HepG2 (cell line): ENCODE data around the gene SLC22A23. TPM values are rescaled to one million over a fixed set of nuclear protein-coding genes. Genes with fewer than 3 reads are reported as not detected.

Experiments used
- ATM ChIP-seq: fragments of 450-650 bp; IDR thresholded peaks from 2 replicates; pipeline ENCODE4 v1.7.1; 2017; ENCODE audit warnings: mild to moderate bottlenecking, borderline replicate concordance
- GATAD2A ChIP-seq: IDR thresholded peaks from 2 replicates; pipeline ENCODE4 v1.6.1; 2016
- HOXA5 ChIP-seq: sonication (generic); formaldehyde crosslinking; IDR thresholded peaks from 2 replicates; pipeline ENCODE4 v1.4.0; 2020; ENCODE audit warnings: missing genetic modification reagents
- NFKB2 ChIP-seq: sonication (generic); formaldehyde crosslinking; IDR thresholded peaks from 2 replicates; pipeline ENCODE4 v1.4.0; 2020; ENCODE audit warnings: missing genetic modification reagents, borderline replicate concordance
- polyA plus RNA-seq, 8 experiments: library from polyadenylated mRNA; depleted of rRNA in 3 of 8; stranded (reverse) in 7 of 8; unstranded in 1 of 8; fragments of >200 nt; fragmentation: Illumina TruSeq in 4 of 8; extraction: Trizol in 4 of 8; gene quantifications; 2 replicates each; pipeline versions ENCODE4 v1.2.1 to v1.2.3, GENCODE V29; 2011 to 2016; ENCODE audit warnings: low read depth in 4 of 8, missing spikeins in 1 of 8, mixed read lengths in 1 of 8; ENCODE audit not compliant: insufficient read depth in 1 of 8
- total RNA-seq, 5 experiments: library from RNA; depleted of rRNA; stranded (reverse); fragments of >200 nt; fragmentation: Illumina TruSeq; extraction: Trizol; gene quantifications; 2 replicates each; pipeline ENCODE4 v1.2.3, GENCODE V29; 2016; ENCODE audit warnings: low read depth in 1 of 5
- TF ChIP-seq, protein P1 (sequence below): sonication (generic); formaldehyde crosslinking; IDR thresholded peaks from 2 replicates; pipeline ENCODE4 v1.5.0; 2020; ENCODE audit warnings: missing genetic modification reagents
- TF ChIP-seq, protein P2 (sequence below): sonication (generic); formaldehyde crosslinking; IDR thresholded peaks from 2 replicates; pipeline ENCODE4 v1.4.0; 2020; ENCODE audit warnings: missing genetic modification reagents
- TF ChIP-seq, protein P3 (sequence below): sonication (generic); formaldehyde crosslinking; conservative IDR thresholded peaks from 2 replicates; pipeline ENCODE4 v1.8.0; 2022; ENCODE audit warnings: low read depth, missing genetic modification reagents
- TF ChIP-seq, protein P4 (sequence below): sonication (generic); formaldehyde crosslinking; IDR thresholded peaks from 2 replicates; pipeline ENCODE4 v1.4.0; 2020; ENCODE audit warnings: missing genetic modification reagents
- TF ChIP-seq, protein P5 (sequence below): sonication (generic); formaldehyde crosslinking; IDR thresholded peaks from 2 replicates; pipeline ENCODE4 v1.9.0; 2021; ENCODE audit warnings: missing genetic modification reagents, borderline replicate concordance
- TF ChIP-seq, protein P6 (sequence below): sonication (generic); formaldehyde crosslinking; IDR thresholded peaks from 2 replicates; pipeline ENCODE4 v1.5.0; 2020; ENCODE audit warnings: missing genetic modification reagents, mild to moderate bottlenecking, borderline replicate concordance

Gene SLC22A23
- total and polyA plus RNA-seq, 2 of the 13 experiments (the other 11 are each of a cell fraction or from before 2014, with no cell fraction given) = 11.8 to 17.5 TPM

DNA sequence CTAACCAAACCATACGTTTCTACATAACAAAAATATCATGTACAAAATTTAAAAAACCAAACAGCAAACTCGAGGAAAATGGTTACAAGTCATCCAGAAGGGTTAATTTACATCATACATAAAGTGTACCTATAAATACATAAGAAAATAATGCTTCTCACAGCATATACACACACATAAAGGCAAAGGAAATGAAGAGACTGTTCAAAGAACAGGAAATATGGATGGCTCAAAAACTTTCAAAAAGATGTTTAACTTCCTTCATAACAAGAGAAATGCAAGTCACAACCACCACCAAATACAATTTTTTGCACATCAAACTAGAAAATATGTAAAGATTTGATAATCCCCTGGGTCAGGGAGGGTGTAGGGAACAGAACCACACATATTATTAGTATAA is 7.5 kb downstream of the SLC22A23 start (continued):
- TF ChIP-seq, protein P1, sequence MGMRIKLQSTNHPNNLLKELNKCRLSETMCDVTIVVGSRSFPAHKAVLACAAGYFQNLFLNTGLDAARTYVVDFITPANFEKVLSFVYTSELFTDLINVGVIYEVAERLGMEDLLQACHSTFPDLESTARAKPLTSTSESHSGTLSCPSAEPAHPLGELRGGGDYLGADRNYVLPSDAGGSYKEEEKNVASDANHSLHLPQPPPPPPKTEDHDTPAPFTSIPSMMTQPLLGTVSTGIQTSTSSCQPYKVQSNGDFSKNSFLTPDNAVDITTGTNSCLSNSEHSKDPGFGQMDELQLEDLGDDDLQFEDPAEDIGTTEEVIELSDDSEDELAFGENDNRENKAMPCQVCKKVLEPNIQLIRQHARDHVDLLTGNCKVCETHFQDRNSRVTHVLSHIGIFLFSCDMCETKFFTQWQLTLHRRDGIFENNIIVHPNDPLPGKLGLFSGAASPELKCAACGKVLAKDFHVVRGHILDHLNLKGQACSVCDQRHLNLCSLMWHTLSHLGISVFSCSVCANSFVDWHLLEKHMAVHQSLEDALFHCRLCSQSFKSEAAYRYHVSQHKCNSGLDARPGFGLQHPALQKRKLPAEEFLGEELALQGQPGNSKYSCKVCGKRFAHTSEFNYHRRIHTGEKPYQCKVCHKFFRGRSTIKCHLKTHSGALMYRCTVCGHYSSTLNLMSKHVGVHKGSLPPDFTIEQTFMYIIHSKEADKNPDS (CRISPR knock-in tag) = no peak
- TF ChIP-seq, protein P2, sequence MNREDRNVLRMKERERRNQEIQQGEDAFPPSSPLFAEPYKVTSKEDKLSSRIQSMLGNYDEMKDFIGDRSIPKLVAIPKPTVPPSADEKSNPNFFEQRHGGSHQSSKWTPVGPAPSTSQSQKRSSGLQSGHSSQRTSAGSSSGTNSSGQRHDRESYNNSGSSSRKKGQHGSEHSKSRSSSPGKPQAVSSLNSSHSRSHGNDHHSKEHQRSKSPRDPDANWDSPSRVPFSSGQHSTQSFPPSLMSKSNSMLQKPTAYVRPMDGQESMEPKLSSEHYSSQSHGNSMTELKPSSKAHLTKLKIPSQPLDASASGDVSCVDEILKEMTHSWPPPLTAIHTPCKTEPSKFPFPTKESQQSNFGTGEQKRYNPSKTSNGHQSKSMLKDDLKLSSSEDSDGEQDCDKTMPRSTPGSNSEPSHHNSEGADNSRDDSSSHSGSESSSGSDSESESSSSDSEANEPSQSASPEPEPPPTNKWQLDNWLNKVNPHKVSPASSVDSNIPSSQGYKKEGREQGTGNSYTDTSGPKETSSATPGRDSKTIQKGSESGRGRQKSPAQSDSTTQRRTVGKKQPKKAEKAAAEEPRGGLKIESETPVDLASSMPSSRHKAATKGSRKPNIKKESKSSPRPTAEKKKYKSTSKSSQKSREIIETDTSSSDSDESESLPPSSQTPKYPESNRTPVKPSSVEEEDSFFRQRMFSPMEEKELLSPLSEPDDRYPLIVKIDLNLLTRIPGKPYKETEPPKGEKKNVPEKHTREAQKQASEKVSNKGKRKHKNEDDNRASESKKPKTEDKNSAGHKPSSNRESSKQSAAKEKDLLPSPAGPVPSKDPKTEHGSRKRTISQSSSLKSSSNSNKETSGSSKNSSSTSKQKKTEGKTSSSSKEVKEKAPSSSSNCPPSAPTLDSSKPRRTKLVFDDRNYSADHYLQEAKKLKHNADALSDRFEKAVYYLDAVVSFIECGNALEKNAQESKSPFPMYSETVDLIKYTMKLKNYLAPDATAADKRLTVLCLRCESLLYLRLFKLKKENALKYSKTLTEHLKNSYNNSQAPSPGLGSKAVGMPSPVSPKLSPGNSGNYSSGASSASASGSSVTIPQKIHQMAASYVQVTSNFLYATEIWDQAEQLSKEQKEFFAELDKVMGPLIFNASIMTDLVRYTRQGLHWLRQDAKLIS (CRISPR knock-in tag) = no peak
- TF ChIP-seq ATM = no peak
- no peak for TF ChIP-seq GATAD2A
- TF ChIP-seq, protein P3, sequence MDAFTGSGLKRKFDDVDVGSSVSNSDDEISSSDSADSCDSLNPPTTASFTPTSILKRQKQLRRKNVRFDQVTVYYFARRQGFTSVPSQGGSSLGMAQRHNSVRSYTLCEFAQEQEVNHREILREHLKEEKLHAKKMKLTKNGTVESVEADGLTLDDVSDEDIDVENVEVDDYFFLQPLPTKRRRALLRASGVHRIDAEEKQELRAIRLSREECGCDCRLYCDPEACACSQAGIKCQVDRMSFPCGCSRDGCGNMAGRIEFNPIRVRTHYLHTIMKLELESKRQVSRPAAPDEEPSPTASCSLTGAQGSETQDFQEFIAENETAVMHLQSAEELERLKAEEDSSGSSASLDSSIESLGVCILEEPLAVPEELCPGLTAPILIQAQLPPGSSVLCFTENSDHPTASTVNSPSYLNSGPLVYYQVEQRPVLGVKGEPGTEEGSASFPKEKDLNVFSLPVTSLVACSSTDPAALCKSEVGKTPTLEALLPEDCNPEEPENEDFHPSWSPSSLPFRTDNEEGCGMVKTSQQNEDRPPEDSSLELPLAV (CRISPR knock-in tag) = no peak
- TF ChIP-seq, protein P4, sequence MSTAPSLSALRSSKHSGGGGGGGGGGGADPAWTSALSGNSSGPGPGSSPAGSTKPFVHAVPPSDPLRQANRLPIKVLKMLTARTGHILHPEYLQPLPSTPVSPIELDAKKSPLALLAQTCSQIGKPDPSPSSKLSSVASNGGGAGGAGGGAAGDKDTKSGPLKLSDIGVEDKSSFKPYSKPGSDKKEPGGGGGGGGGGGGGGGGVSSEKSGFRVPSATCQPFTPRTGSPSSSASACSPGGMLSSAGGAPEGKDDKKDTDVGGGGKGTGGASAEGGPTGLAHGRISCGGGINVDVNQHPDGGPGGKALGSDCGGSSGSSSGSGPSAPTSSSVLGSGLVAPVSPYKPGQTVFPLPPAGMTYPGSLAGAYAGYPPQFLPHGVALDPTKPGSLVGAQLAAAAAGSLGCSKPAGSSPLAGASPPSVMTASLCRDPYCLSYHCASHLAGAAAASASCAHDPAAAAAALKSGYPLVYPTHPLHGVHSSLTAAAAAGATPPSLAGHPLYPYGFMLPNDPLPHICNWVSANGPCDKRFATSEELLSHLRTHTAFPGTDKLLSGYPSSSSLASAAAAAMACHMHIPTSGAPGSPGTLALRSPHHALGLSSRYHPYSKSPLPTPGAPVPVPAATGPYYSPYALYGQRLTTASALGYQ (CRISPR knock-in tag) = no peak
- no peak for TF ChIP-seq HOXA5 (CRISPR knock-in tag)
- TF ChIP-seq NFKB2 (CRISPR knock-in tag) = no peak
- TF ChIP-seq, protein P5, sequence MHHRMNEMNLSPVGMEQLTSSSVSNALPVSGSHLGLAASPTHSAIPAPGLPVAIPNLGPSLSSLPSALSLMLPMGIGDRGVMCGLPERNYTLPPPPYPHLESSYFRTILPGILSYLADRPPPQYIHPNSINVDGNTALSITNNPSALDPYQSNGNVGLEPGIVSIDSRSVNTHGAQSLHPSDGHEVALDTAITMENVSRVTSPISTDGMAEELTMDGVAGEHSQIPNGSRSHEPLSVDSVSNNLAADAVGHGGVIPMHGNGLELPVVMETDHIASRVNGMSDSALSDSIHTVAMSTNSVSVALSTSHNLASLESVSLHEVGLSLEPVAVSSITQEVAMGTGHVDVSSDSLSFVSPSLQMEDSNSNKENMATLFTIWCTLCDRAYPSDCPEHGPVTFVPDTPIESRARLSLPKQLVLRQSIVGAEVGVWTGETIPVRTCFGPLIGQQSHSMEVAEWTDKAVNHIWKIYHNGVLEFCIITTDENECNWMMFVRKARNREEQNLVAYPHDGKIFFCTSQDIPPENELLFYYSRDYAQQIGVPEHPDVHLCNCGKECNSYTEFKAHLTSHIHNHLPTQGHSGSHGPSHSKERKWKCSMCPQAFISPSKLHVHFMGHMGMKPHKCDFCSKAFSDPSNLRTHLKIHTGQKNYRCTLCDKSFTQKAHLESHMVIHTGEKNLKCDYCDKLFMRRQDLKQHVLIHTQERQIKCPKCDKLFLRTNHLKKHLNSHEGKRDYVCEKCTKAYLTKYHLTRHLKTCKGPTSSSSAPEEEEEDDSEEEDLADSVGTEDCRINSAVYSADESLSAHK (CRISPR knock-in tag) = no peak
- TF ChIP-seq, protein P6, sequence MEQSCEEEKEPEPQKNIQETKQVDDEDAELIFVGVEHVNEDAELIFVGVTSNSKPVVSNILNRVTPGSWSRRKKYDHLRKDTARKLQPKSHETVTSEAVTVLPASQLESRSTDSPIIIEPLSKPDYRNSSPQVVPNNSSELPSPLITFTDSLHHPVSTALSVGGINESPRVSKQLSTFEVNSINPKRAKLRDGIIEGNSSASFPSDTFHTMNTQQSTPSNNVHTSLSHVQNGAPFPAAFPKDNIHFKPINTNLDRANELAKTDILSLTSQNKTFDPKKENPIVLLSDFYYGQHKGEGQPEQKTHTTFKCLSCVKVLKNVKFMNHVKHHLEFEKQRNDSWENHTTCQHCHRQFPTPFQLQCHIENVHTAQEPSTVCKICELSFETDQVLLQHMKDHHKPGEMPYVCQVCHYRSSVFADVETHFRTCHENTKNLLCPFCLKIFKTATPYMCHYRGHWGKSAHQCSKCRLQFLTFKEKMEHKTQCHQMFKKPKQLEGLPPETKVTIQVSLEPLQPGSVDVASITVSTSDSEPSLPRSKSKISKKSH (CRISPR knock-in tag) = no peak
